Measurements from ENCODE around the gene GUCY2F.

GRCh38 chrX:109399831-109400230 lies 82.1 kb downstream of the GUCY2F start:
- TF ChIP-seq POLR2A (IDR thresholded peaks at IDR 0.05) = no peak
- TF ChIP-seq CTCF (IDR thresholded peaks at IDR 0.05) = no peak
